Measurements from ENCODE around the gene NOS1AP.

DNA sequence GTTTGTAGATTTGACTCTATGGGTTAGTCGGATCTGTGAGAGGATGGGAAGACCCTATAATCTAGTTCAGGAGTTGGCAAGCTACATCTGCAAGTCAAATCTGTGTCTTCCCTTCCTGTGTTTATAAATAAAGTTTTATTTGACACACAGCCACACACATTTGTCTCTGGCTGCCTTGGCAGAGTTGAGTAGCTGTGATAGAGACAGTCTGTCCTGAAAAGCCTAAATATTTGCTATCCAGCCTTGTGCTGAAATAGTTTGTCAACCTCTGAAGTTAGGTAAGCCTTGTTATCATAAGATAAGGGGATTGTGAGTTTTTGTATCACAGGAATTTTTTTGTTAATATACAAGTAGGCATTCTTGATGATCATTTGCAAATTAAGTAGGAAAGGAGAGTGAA is 136.8 kb downstream of the NOS1AP start:
- TF ChIP-seq, protein P1, sequence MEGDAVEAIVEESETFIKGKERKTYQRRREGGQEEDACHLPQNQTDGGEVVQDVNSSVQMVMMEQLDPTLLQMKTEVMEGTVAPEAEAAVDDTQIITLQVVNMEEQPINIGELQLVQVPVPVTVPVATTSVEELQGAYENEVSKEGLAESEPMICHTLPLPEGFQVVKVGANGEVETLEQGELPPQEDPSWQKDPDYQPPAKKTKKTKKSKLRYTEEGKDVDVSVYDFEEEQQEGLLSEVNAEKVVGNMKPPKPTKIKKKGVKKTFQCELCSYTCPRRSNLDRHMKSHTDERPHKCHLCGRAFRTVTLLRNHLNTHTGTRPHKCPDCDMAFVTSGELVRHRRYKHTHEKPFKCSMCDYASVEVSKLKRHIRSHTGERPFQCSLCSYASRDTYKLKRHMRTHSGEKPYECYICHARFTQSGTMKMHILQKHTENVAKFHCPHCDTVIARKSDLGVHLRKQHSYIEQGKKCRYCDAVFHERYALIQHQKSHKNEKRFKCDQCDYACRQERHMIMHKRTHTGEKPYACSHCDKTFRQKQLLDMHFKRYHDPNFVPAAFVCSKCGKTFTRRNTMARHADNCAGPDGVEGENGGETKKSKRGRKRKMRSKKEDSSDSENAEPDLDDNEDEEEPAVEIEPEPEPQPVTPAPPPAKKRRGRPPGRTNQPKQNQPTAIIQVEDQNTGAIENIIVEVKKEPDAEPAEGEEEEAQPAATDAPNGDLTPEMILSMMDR (IDR thresholded peaks at IDR 0.05), result no peak
- no peak for TF ChIP-seq POLR2A (IDR thresholded peaks at IDR 0.05)
